Stimulated activated CD4-positive, alpha-beta T cell treated with anti-CD3 and anti-CD28 coated beads, Interleukin-4, amount 100 ng/mL, for 4 hours (primary cell): Measurements from ENCODE around the gene YIPF1.
"Not testable (repeated sequence)": the region's sequence is repeated elsewhere in the genome, so short reads cannot be mapped to it uniquely, and the experiment has no call there.

Experiments used
- DNase-seq, 2 experiments: peaks; one replicate each; pipeline ENCODE4 v3.0.0-alpha.2; 2020

The YIPF1 gene

DNA sequence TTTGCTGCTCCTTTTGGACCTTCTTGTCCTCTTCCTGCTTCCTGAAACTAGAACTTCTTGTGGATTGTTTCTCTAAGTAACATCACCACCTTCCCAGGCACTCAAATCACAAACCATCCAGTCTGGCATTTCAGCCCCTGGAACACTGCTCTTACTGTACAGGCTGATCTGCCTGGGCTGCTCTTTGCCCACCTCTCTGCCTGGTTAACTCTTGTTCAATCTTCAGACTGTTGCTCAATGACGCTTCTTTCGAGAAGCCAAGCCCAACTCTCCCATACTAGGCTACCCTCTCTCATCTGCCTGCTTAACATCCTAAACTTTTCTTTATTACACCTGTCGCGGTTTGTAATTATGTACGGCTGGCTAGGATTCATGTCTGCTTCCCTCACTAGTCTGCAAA lies 5.0 kb upstream of the YIPF1 start:
- DNase-seq = no peak

DNA sequence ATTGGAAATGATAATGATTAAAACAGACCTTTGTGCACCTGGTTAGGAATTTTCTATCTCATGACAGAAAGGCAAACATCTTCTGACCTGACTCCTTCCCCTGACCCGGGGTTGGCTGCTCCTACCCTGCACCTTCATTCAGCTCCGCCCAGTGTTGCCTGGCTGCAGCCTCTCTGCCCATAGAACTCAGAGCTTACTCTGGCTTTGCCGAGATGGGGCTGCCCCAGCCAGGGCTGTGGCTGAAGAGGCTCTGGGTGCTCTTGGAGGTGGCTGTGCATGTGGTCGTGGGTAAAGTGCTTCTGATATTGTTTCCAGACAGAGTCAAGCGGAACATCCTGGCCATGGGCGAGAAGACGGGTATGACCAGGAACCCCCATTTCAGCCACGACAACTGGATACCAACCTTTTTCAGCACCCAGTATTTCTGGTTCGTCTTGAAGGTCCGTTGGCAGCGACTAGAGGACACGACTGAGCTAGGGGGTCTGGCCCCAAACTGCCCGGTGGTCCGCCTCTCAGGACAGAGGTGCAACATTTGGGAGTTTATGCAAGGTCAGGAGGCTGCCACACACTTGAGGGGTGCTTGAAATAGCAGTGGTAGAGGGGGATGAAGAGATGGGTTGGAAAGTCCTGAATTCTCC lies 4.5 kb upstream of the YIPF1 start, which contains the start of gene DIO1:
Gene DIO1 (plus strand): TSS at position 189 of the 638 bp plus-strand sequence. CDS start 24 bp downstream, at position 213.
- no peak for DNase-seq

- DNase-seq = no peak
Measured at GRCh38 chr1:53892911-53893310, 3.3 kb upstream of the YIPF1 start.

DNA sequence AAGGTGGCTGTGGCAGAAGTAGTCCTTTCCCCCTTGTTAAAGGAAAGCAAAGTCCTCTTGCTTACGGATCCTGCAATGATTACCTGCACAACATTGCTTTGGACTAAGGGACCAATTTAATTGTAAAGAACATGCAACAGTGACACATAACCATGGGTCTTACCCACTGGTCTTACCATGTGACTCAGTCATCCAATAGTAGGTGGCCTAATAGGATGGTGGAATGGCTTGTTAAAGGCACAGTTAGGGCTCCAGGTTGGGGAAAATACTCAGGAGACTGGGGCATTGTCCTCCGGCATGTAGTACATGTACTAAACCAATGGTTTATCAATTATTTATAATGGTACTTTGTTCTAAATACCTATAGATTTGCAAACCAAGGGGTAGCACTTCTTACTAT lies 2.1 kb upstream of the YIPF1 start:
- no peak for DNase-seq

DNA sequence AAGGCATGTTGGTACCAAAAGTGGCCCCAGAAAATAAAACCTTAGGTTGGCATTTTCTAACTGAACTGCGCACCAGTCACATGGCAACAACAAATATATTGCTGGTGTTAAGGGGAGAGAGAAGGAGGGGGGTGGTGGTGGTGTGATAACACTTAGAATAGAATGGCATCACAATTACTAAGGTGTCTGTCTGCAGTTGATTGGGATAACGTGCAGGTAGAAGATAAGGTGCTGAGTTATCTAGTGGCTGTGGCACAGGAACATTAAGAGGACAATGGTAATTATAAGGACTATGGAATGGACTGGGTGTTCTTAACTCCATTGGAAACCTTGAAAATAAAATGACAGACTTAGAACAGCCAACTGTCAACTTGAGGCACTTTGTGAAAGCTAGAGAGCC lies 1.4 kb upstream of the YIPF1 start:
- DNase-seq = no peak

GRCh38 chr1:53890522-53890941 lies 935 bp upstream of the YIPF1 start:
- DNase-seq = no peak

GRCh38 chr1:53888681-53889080 lies 916 bp downstream of the YIPF1 start:
- no peak for DNase-seq

- not testable (repeated sequence) for DNase-seq
Measured at GRCh38 chr1:53883600-53883999, 6.0 kb downstream of the YIPF1 start.

- not testable (repeated sequence) for DNase-seq
Measured at GRCh38 chr1:53881853-53882252, 7.7 kb downstream of the YIPF1 start.

DNA sequence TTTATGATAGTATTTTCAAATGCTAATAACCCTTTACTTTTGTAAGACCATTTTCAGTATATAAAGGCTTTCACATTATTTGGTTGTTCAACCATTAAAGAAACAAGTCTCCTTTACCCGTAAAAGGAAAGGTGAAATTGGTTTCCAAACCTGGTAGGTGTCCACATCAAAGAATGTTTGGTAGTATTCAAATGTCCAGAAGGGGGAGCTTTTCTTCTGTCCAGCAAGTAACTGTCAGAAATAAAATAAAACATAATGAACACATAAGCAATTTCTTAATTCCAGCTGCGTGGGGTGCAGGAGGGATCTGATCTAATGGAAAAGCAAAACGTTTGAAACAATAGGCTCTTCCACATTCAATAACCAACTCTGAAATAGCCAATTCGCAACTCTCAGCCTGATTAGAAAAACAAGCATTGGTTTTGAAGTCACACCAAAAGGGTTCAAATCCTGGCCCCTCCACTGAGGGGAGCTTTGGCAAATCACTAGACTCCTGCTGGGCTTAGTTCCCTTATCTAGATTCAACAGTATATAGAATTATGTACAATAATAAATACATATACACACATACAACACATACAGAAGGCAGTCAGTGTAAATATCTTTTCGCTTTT lies 11.0 kb downstream of the YIPF1 start:
- DNase-seq = no peak

DNA sequence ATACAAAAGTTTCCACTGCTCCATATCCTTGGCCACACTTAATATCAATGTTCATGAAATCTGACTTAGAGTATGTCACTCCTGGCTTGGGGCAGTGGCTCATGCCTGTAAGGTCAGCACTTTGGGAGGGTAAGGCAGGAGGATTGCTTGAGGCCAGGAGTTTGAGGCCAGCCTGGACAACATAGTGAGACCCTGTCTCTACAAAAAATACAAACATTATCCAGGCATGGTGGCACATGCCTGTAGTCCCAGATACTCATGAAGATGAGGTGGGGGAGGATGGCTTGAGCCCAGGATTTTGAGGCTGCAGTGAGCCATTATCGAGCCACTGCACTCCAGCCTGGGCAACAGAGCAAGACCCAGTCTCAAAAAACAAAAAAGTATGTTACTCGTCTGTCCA lies 14.4 kb downstream of the YIPF1 start:
- DNase-seq = not testable (repeated sequence)

GRCh38 chr1:53871773-53872484 lies 17.7 kb downstream of the YIPF1 start:
- DNase-seq = no peak

- DNase-seq = no peak
Measured at GRCh38 chr1:53871221-53871620, 18.4 kb downstream of the YIPF1 start.

DNA sequence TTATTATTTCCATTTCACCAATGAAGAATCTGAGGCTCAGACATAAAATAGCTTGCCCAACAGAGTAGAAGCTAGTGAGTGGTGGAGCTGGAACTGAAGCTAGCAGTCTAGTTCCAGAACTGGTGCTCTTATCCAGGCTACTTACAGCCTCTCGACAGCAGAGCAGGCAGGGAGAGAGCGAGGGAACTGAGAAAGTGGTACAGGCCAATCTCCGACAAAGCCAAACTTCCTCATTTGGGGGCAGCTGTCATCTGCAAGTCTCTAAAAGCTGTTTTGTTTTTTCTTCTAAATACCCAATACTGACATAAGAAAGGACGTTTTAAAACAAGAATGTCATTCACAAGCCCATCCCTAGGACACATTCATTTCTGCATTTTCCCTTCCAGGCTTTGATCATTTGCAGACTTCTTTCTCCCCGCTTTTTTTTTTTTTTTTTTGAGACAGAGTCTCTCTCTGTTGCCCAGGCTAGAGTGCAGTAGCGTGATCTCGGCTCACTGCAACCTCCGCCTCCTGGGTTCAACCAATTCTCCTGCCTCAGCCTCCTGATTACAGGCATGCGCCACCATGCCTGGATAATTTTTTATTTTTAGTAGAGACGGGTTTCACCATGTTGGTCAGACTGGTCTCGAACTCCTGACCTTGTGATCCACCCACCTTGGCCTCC lies 20.0 kb downstream of the YIPF1 start:
- no peak for DNase-seq

- no peak for DNase-seq
Measured at GRCh38 chr1:53868565-53868964, 21.0 kb downstream of the YIPF1 start.

GRCh38 chr1:53862507-53862906 lies 27.1 kb downstream of the YIPF1 start:
- no peak for DNase-seq

GRCh38 chr1:53860967-53861411 lies 28.6 kb downstream of the YIPF1 start:
- DNase-seq = peak; percentile 15 to 30

GRCh38 chr1:53851571-53852285 lies 37.9 kb downstream of the YIPF1 start:
- no peak for DNase-seq

GRCh38 chr1:53850082-53850673 lies 39.4 kb downstream of the YIPF1 start:
- no peak for DNase-seq

- DNase-seq = no peak
Measured at GRCh38 chr1:53847980-53848379, 41.6 kb downstream of the YIPF1 start.

- no peak for DNase-seq
Measured at GRCh38 chr1:53842347-53842746, 47.2 kb downstream of the YIPF1 start.

DNA sequence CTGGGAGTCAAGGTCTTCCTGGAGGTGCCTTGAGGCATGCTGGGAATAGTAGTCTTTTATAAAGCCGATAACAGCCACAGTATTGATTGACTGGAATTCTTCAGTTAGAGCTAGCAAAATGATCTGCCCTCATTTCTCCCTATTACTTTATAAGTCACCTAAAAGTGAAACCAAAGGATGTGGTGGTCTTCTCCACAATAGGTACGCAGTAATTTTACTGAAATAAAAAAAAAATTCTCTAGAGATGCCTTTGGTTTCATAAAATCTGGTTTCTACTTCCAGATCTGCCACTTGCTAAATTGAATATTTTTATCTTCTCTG lies 51.0 kb downstream of the YIPF1 start:
- no peak for DNase-seq
